SH-SY5Y (cell line): ENCODE measurements around the gene CACNA1B.

Experiments used
- GATA2 ChIP-seq: IDR thresholded peaks from 2 replicates; pipeline ENCODE4 v1.6.1; 2011; ENCODE audit warnings: mild to moderate bottlenecking, low read depth, low read length
- GATA3 ChIP-seq: IDR thresholded peaks from 2 replicates; pipeline ENCODE4 v1.6.1; 2011; ENCODE audit warnings: low read depth, mild to moderate bottlenecking, low read length, moderate library complexity

DNA sequence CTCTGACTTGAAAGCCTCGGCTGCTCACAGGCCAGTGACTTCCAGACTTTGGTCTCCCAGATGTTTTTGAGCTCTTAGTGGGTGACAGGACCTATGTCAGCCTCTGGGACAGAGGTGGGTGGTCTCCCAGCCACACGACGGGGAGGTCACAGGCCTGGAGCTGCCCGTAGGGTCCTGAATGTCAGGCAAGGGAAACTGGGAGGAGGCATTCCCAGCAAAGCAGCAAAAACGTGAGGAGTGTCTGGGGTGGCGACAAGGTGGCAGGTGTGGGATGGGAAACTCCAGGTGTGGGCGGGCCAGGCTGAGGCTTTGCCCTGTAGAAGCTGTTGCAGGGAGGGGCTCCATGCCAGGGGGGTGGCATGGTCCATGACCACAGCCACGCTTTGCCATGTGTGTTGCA is 110.5 kb downstream of the CACNA1B start:
- TF ChIP-seq GATA2 = no peak
- TF ChIP-seq GATA3 = no peak
